BJ (cell line): Measurements from ENCODE around the gene PRR5. TPM values are rescaled to one million over a fixed set of nuclear protein-coding genes. Genes with fewer than 3 reads are reported as not detected.

Source experiments
- CTCF ChIA-PET: fragments of 350-600 bp; formaldehyde crosslinking; extraction: SDS; loops from one replicate; lab custom pipeline; 2021; ENCODE audit warnings: antibody characterized with exemption, inconsistent platforms; lab: Yijun Ruan, JAX
- POLR2A ChIA-PET: fragments of 300-600 bp; sonication (Branson Sonifier 250); formaldehyde crosslinking; extraction: SDS; loops from one replicate; lab custom pipeline; 2021; ENCODE audit warnings: antibody characterized with exemption; lab: Charles Lee
- DNase-seq: peaks from one replicate; pipeline ENCODE4 v3.0.0-alpha.2; 2011; ENCODE audit warnings: low read depth
- H3K27me3 ChIP-seq: 2 replicates; pipeline ENCODE4 v1.6.0; 2011; ENCODE audit warnings: low read length; ENCODE audit not compliant: control insufficient read depth, insufficient read depth
- H3K36me3 ChIP-seq: 2 replicates; pipeline ENCODE4 v1.5.1; 2011; ENCODE audit warnings: low read length; ENCODE audit not compliant: control insufficient read depth, insufficient read depth
- H3K4me3 ChIP-seq: 2 replicates; pipeline ENCODE4 v1.5.1; 2011; ENCODE audit warnings: low read depth, mild to moderate bottlenecking, control low read depth, low read length
- CTCF ChIP-seq: IDR thresholded peaks from 2 replicates; pipeline ENCODE4 v1.5.1; 2011; ENCODE audit warnings: low read depth, mild to moderate bottlenecking, control low read depth, inconsistent platforms, low read length, moderate library complexity; ENCODE audit not compliant: insufficient read depth
- polyA plus RNA-seq: library from polyadenylated mRNA; depleted of rRNA; stranded (reverse); fragments of >200 nt; gene quantifications from 2 replicates; pipeline ENCODE4 v1.2.3, GENCODE V29; 2011

The PRR5 gene
- polyA plus RNA-seq, 1 experiment: 33.4 TPM

- no peak overlapping the region for H3K4me3 ChIP-seq
- CTCF ChIA-PET: interaction anchor here (0.5 to 9.4 kb wide), 4 partner anchors 9 to 48 kb away, joined by 3 to 75 read pairs (median 25); no protein-coding TSS in a partner anchor
- no peaks in the 10 kb centered on the region for H3K27me3 ChIP-seq
- POLR2A ChIA-PET: no interaction called here
- no peak for TF ChIP-seq CTCF
- DNase-seq: peak; percentile 29
- H3K36me3 ChIP-seq: no peaks in the 10 kb centered on the region
Observed at GRCh38 chr22:44686873-44687600, 15.0 kb upstream of the PRR5 start.

GRCh38 chr22:44689173-44689572 lies 12.8 kb upstream of the PRR5 start:
- ChIA-PET CTCF (interaction anchor here (0.7 to 9.4 kb wide), 7 partner anchors 7 to 734 kb away, joined by 3 to 75 read pairs (median 4); no protein-coding TSS in a partner anchor), POLR2A (no interaction called here)
- Histone ChIP-seq H3K27me3 (no peaks in the 10 kb centered on the region), H3K4me3 (no peak overlapping the region), H3K36me3 (no peaks in the 10 kb centered on the region)
- TF ChIP-seq CTCF: no peak
- no peak for DNase-seq

- Histone ChIP-seq H3K27me3 (no peaks in the 10 kb centered on the region), H3K4me3 (no peak overlapping the region), H3K36me3 (no peaks in the 10 kb centered on the region)
- ChIA-PET POLR2A (no interaction called here), CTCF (interaction anchor here (0.7 to 9.4 kb wide), 4 partner anchors 6 to 64 kb away, joined by 3 to 75 read pairs (median 6); no protein-coding TSS in a partner anchor)
- DNase-seq: no peak
- no peak for TF ChIP-seq CTCF
Observed at GRCh38 chr22:44689915-44690524, 12.0 kb upstream of the PRR5 start.

- Histone ChIP-seq H3K27me3 (no peaks in the 10 kb centered on the region), H3K4me3 (no peak overlapping the region), H3K36me3 (no peaks in the 10 kb centered on the region)
- DNase-seq: no peak
- ChIA-PET POLR2A (no interaction called here), CTCF (interaction anchor here (1.0 to 8.6 kb wide), 2 partner anchors 7 to 42 kb away, joined by 4 to 142 read pairs; no protein-coding TSS in a partner anchor)
- no peak for TF ChIP-seq CTCF
Observed at GRCh38 chr22:44691796-44692661, 10.0 kb upstream of the PRR5 start.

GRCh38 chr22:44692662-44693007 lies 9.4 kb upstream of the PRR5 start:
- ChIA-PET CTCF (interaction anchor here (1.0 to 8.6 kb wide), 2 partner anchors 8 to 41 kb away, joined by 4 to 142 read pairs; no protein-coding TSS in a partner anchor), POLR2A (no interaction called here)
- no peak for TF ChIP-seq CTCF
- DNase-seq: no peak
- Histone ChIP-seq H3K27me3 (no peaks in the 10 kb centered on the region), H3K4me3 (no peak overlapping the region), H3K36me3 (no peaks in the 10 kb centered on the region)
